ENCODE measurements around the gene SLC35G3. TPM values are rescaled to one million over a fixed set of nuclear protein-coding genes. Genes with fewer than 3 reads are reported as not detected.

Gene SLC35G3
- total and polyA plus RNA-seq, 2 of the 4 experiments (the other 2 are of a cell fraction): not detected

GRCh38 chr17:35159940-35160339, 34.3 kb downstream of the SLC35G3 start:
- WGBS, 2 experiments (ENCODE audit: extremely low coverage in 2 of 2, insufficient read length in 1 of 2): 54% methylated on average over 2 of the region's 2 CpGs; no CpG with 5 or more reads in 1 of the 2 experiments
- Histone ChIP-seq H3K23ac (ENCODE audit: low read depth, low read length) (no peak overlapping the region), H2BK20ac (ENCODE audit: low read depth, low read length) (no peak overlapping the region), H3K56ac (ENCODE audit: extremely low read depth, insufficient read depth, low read length) (no peak overlapping the region), H3K4me1 (ENCODE audit: control insufficient read depth, insufficient read depth, low read length) (no peaks in the 10 kb centered on the region), H4K91ac (ENCODE audit: insufficient read depth, low read depth, low read length) (no peak overlapping the region), H3K9me1 (ENCODE audit: insufficient read depth, low read length) (peaks cover 2% of the 10 kb centered on the region; the same call in 1 of the 2 replicates), H4K20me1 (ENCODE audit: insufficient read depth, low read length) (no peaks in the 10 kb centered on the region), H4K8ac (ENCODE audit: low read depth in 2 of 2, low read length in 2 of 2) (no peak overlapping the region), H3K36me3 (ENCODE audit: control insufficient read depth, insufficient read depth, low read length) (no peaks in the 10 kb centered on the region), H3K18ac (ENCODE audit: low read depth, low read length) (no peak overlapping the region), H3K9ac (ENCODE audit: low read depth, low read length) (no peak overlapping the region), H3K9me3 (ENCODE audit: control insufficient read depth, insufficient read depth, low read length) (no peaks in the 10 kb centered on the region), H2BK15ac (ENCODE audit: low read depth, low read length) (no peak overlapping the region), H3K4me2 (ENCODE audit: low read depth, low read length) (no peak overlapping the region), H2BK5ac (ENCODE audit: low read depth, low read length, poor library complexity, severe bottlenecking) (no peak overlapping the region), H3K14ac (replicated peaks; ENCODE audit: low read depth, low read length) (no peak overlapping the region), H3K4me3 (ENCODE audit: insufficient read depth, low read depth, low read length) (no peak overlapping the region), H2AK9ac (replicated peaks; ENCODE audit: low read depth, low read length, poor library complexity) (no peak overlapping the region), H3K27me3 (ENCODE audit: control insufficient read depth, insufficient read depth, low read length) (peaks cover 28% of the 10 kb centered on the region), H3K27ac (ENCODE audit: insufficient read depth, low read length) (no peak overlapping the region), H2AK5ac (ENCODE audit: low read depth, low read length) (no peak overlapping the region), H2AFZ (replicated peaks; ENCODE audit: low read length, poor library complexity) (no peak overlapping the region), H3K79me1 (ENCODE audit: low read depth in 1 of 2, low read length in 2 of 2) (no peaks in the 10 kb centered on the region), H4K5ac (ENCODE audit: low read depth, low read length) (no peak overlapping the region), H2BK120ac (ENCODE audit: low read depth, low read length) (no peak overlapping the region), H3K4ac (ENCODE audit: low read depth, low read length) (no peak overlapping the region)
- intact Hi-C loops (cut with micrococcal nuclease) (no loop called here), in situ Hi-C loops (cut with MboI; ENCODE audit: low sequenced_read_pairs) (no loop called here), dilution Hi-C loops (cut with HindIII; ENCODE audit: low sequenced_read_pairs, unreplicated experiment) (no loop called here)
- no peak for DNase-seq
- ChIA-PET POLR2A (ENCODE audit: unreplicated experiment) (no interaction called here), CTCF (no interaction called here)
- no TSS peak for BruUV-seq (replicated peaks)
- ATAC-seq (ENCODE audit: low read depth): no peak
- no peak for TF ChIP-seq USF2 (IDR thresholded peaks at IDR 0.05; ENCODE audit: low read depth, low read length)
- no peak for TF ChIP-seq RAD21 (IDR thresholded peaks at IDR 0.05; ENCODE audit: low read length)
- TF ChIP-seq, protein P1, sequence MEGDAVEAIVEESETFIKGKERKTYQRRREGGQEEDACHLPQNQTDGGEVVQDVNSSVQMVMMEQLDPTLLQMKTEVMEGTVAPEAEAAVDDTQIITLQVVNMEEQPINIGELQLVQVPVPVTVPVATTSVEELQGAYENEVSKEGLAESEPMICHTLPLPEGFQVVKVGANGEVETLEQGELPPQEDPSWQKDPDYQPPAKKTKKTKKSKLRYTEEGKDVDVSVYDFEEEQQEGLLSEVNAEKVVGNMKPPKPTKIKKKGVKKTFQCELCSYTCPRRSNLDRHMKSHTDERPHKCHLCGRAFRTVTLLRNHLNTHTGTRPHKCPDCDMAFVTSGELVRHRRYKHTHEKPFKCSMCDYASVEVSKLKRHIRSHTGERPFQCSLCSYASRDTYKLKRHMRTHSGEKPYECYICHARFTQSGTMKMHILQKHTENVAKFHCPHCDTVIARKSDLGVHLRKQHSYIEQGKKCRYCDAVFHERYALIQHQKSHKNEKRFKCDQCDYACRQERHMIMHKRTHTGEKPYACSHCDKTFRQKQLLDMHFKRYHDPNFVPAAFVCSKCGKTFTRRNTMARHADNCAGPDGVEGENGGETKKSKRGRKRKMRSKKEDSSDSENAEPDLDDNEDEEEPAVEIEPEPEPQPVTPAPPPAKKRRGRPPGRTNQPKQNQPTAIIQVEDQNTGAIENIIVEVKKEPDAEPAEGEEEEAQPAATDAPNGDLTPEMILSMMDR (conservative IDR thresholded peaks at IDR 0.05; ENCODE audit: low read depth, low read length): no peak
- no peak for TF ChIP-seq MAFK (IDR thresholded peaks at IDR 0.05; ENCODE audit: low read depth, low read length)
- TF ChIP-seq RCOR1 (IDR thresholded peaks at IDR 0.05; ENCODE audit: insufficient replicate concordance, low read length): no peak
- no peak for TF ChIP-seq SMC3 (IDR thresholded peaks at IDR 0.05; ENCODE audit: low read depth, low read length)
